Right cardiac atrium (tissue), 5 donors: ENCODE measurements around the gene EPGN. TPM values are rescaled to one million over a fixed set of nuclear protein-coding genes. Genes with fewer than 3 reads are reported as not detected.
A peak's percentile ranks its signal among the peaks of the same experiment; 100 is the strongest.

ENCODE experiments used
- ATAC-seq, 2 donors: fragments of 200-7000 bp; cut with Tn5 transposase; one replicate each; pipeline versions ENCODE4 v1.8.0 to v1.9.1; 2020; ENCODE audit warnings: moderate library complexity in 2 of 2, mild to moderate bottlenecking in 1 of 2
- DNase-seq, 3 donors: peaks; one replicate each; pipeline ENCODE4 v3.0.0-alpha.2; 2020
- H3K27ac ChIP-seq: one replicate; pipeline ENCODE4 v1.5.1; 2013; ENCODE audit warnings: mild to moderate bottlenecking, low read length, control low read depth, moderate library complexity
- H3K27me3 ChIP-seq: one replicate; pipeline ENCODE4 v1.6.1; 2013; ENCODE audit not compliant: control insufficient read depth, insufficient read depth
- H3K4me1 ChIP-seq: one replicate; pipeline ENCODE4 v1.6.1; 2013; ENCODE audit warnings: low read length; ENCODE audit not compliant: control insufficient read depth, insufficient read depth
- H3K4me3 ChIP-seq: one replicate; pipeline ENCODE4 v1.5.1; 2013; ENCODE audit warnings: low read length, control low read depth
- H3K9me3 ChIP-seq: one replicate; pipeline ENCODE4 v1.6.1; 2013; ENCODE audit warnings: low read length; ENCODE audit not compliant: control insufficient read depth
- WGBS: extraction: QIAGEN DNeasy Blood & Tissue Kit; methylation state at CpG from one replicate; pipeline ENCODE4 v1.1.7; 2013; 5-methylcytosine and 5-hydroxymethylcytosine counted together
- intact Hi-C, 4 donors: fragments of 100-400 bp; cut with DNase I; formaldehyde crosslinking; loops; one replicate each; pipeline versions ENCODE4 v1.11.0 to v1.14.0; 2022 to 2023
- polyA plus RNA-seq: library from polyadenylated mRNA; stranded (reverse); fragments of 200-250 nt; gene quantifications from one replicate; pipeline ENCODE4 v1.2.3, GENCODE V29; 2013
- total RNA-seq, 4 donors: library from RNA; stranded (reverse); fragmentation: NEBNext Ultra II Directional; extraction: Animal tissue kit (Norgen Biotek cat#: 25700); gene quantifications; one replicate each; pipeline ENCODE4 v1.2.1, GENCODE V29; 2021
- donor health status: healthy with polysubstance abuse.
- donor health status: DM: no; HTN: yes; CAD: no.
- donor health status: DM: no; HTN: no; CAD: no.
- donor health status: DM: no; HTN: yes; CAD: no; lungs with severe emphysema.
- donor health status: DM: yes; HTN: yes; CAD: no.

Gene EPGN
- total and polyA plus RNA-seq, 5 donors: 0.71 to 1.1 TPM; not detected in 3

- Histone ChIP-seq H3K4me1 (no peaks in the 10 kb centered on the region), H3K9me3 (no peaks in the 10 kb centered on the region), H3K4me3 (no peak overlapping the region), H3K27me3 (no peaks in the 10 kb centered on the region), H3K27ac (no peak overlapping the region)
- 23% methylated on average over 4 of the region's 4 CpGs for WGBS
- DNase-seq: no peak
- ATAC-seq: peak in 1 of 2 donors; percentile 47
- intact Hi-C loops: loop anchor here in 3 of 4 donors (5.0 to 10.0 kb wide), 3 partner anchors 85 to 127 kb away; no protein-coding TSS in a partner anchor
Observed at GRCh38 chr4:74311696-74312313, 3.5 kb downstream of the EPGN start.

- intact Hi-C loops: loop anchor here in 3 of 4 donors (5.0 to 10.0 kb wide), 3 partner anchors 87 to 130 kb away; no protein-coding TSS in a partner anchor
Observed at GRCh38 chr4:74314329-74314728, 6.1 kb downstream of the EPGN start.

GRCh38 chr4:74314944-74315343 lies 6.7 kb downstream of the EPGN start:
- H3K9me3 ChIP-seq: no peaks in the 10 kb centered on the region
- H3K27me3 ChIP-seq: no peaks in the 10 kb centered on the region
- no peak overlapping the region for H3K27ac ChIP-seq
- WGBS: 79% methylated on average over 2 of the region's 2 CpGs
- ATAC-seq (no peak), DNase-seq (no peak)
- H3K4me3 ChIP-seq: no peak overlapping the region
- H3K4me1 ChIP-seq: no peaks in the 10 kb centered on the region
- intact Hi-C loops: loop anchor here in 3 of 4 donors (5.0 to 10.0 kb wide), 3 partner anchors 88 to 130 kb away; no protein-coding TSS in a partner anchor

More at GRCh38 chr4:74314329-74314728, 6.1 kb downstream of the EPGN start:
- Histone ChIP-seq H3K9me3 (no peaks in the 10 kb centered on the region), H3K27me3 (no peaks in the 10 kb centered on the region), H3K4me1 (no peaks in the 10 kb centered on the region), H3K4me3 (no peak overlapping the region), H3K27ac (no peak overlapping the region)
- ATAC-seq: no peak
- DNase-seq: no peak
- WGBS: 95% methylated on average over 2 of the region's 2 CpGs

- Histone ChIP-seq H3K4me3 (no peak overlapping the region), H3K4me1 (no peaks in the 10 kb centered on the region), H3K9me3 (no peaks in the 10 kb centered on the region), H3K27ac (no peak overlapping the region), H3K27me3 (no peaks in the 10 kb centered on the region)
- 83% methylated on average over 5 of the region's 5 CpGs for WGBS
- ATAC-seq (no peak), DNase-seq (no peak)
- intact Hi-C loops: loop anchor here in 1 of 4 donors (10.0 kb wide), 1 partner anchor 131 kb away; no protein-coding TSS in a partner anchor
Observed at GRCh38 chr4:74315376-74315775, 7.1 kb downstream of the EPGN start.

GRCh38 chr4:74316397-74316796 lies 8.1 kb downstream of the EPGN start:
- Histone ChIP-seq H3K27me3 (no peaks in the 10 kb centered on the region), H3K4me1 (peaks cover 3% of the 10 kb centered on the region), H3K9me3 (no peaks in the 10 kb centered on the region), H3K27ac (no peak overlapping the region), H3K4me3 (no peak overlapping the region)
- intact Hi-C loops: loop anchor here in 1 of 4 donors (10.0 kb wide), 1 partner anchor 132 kb away; no protein-coding TSS in a partner anchor
- DNase-seq (no peak), ATAC-seq (no peak)
- WGBS: 42% methylated on average over 2 of the region's 2 CpGs

- no peaks in the 10 kb centered on the region for H3K9me3 ChIP-seq
- 49% methylated on average over 3 of the region's 3 CpGs for WGBS
- no peak for DNase-seq
- H3K4me3 ChIP-seq: no peak overlapping the region
- H3K27ac ChIP-seq: no peak overlapping the region
- H3K4me1 ChIP-seq: peaks cover 3% of the 10 kb centered on the region
- H3K27me3 ChIP-seq: no peaks in the 10 kb centered on the region
- peak; percentile 54 to 55 for ATAC-seq
- intact Hi-C loops: loop anchor here in 1 of 4 donors (10.0 kb wide), 1 partner anchor 133 kb away; no protein-coding TSS in a partner anchor
Observed at GRCh38 chr4:74317616-74318246, 9.5 kb downstream of the EPGN start.

GRCh38 chr4:74318276-74318675 lies 10.0 kb downstream of the EPGN start:
- Histone ChIP-seq H3K4me3 (no peak overlapping the region), H3K9me3 (no peaks in the 10 kb centered on the region), H3K27ac (no peak overlapping the region), H3K27me3 (no peaks in the 10 kb centered on the region), H3K4me1 (peaks cover 3% of the 10 kb centered on the region)
- ATAC-seq (no peak), DNase-seq (no peak)
- WGBS: 54% methylated on average over 2 of the region's 2 CpGs
- intact Hi-C loops: loop anchor here in 1 of 4 donors (10.0 kb wide), 1 partner anchor 133 kb away; no protein-coding TSS in a partner anchor

DNA sequence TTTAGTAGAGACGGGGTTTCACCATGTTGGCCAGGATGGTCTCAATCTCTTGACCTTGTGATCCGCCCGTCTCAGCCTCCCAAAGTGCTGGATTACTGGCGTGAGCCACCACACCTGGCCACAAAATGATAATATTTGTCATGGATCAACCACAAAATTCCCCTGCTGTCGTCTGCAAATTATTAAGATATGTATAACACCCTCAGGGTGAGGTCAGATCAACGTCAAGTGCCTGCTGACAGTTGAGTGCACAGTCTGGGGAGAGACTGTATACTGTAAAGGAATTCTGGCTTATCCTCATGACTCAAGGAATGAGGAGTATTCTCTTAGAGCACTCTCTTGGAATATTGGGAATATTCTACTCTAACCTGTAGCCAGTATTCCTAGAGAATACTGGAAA lies 11.2 kb downstream of the EPGN start:
- DNase-seq: no peak
- Histone ChIP-seq H3K4me3 (no peak overlapping the region), H3K9me3 (no peaks in the 10 kb centered on the region), H3K4me1 (peaks cover 3% of the 10 kb centered on the region), H3K27ac (no peak overlapping the region), H3K27me3 (no peaks in the 10 kb centered on the region)
- intact Hi-C loops: loop anchor here in 1 of 4 donors (10.0 kb wide), 1 partner anchor 135 kb away; no protein-coding TSS in a partner anchor
- no peak for ATAC-seq
- WGBS: 73% methylated on average over 6 of the region's 6 CpGs

GRCh38 chr4:74320559-74321118 lies 12.4 kb downstream of the EPGN start:
- intact Hi-C loops: no loop called here
- Histone ChIP-seq H3K4me1 (peaks cover 3% of the 10 kb centered on the region), H3K27me3 (no peaks in the 10 kb centered on the region), H3K27ac (no peak overlapping the region), H3K9me3 (no peaks in the 10 kb centered on the region), H3K4me3 (no peak overlapping the region)
- DNase-seq: no peak
- peak; percentile 41 to 47 for ATAC-seq
- 43% methylated on average over 4 of the region's 4 CpGs for WGBS

- no peak overlapping the region for H3K4me3 ChIP-seq
- no peak overlapping the region for H3K27ac ChIP-seq
- peaks cover 3% of the 10 kb centered on the region for H3K4me1 ChIP-seq
- ATAC-seq (no peak), DNase-seq (no peak)
- no peaks in the 10 kb centered on the region for H3K9me3 ChIP-seq
- 83% methylated on average over 3 of the region's 3 CpGs for WGBS
- H3K27me3 ChIP-seq: no peaks in the 10 kb centered on the region
- intact Hi-C loops: no loop called here
Observed at GRCh38 chr4:74322301-74322700, 14.0 kb downstream of the EPGN start.

- DNase-seq (no peak), ATAC-seq (no peak)
- intact Hi-C loops: no loop called here
- H3K4me3 ChIP-seq: no peak overlapping the region
- H3K27ac ChIP-seq: no peak overlapping the region
- H3K4me1 ChIP-seq: peaks cover 3% of the 10 kb centered on the region
- 70% methylated on average over 4 of the region's 4 CpGs for WGBS
- H3K27me3 ChIP-seq: no peaks in the 10 kb centered on the region
- no peaks in the 10 kb centered on the region for H3K9me3 ChIP-seq
Observed at GRCh38 chr4:74323663-74324062, 15.4 kb downstream of the EPGN start.
